HG03354 (cell line): Measurements from ENCODE around the gene SAV1.
"Not testable (repeated sequence)": the region's sequence is repeated elsewhere in the genome, so short reads cannot be mapped to it uniquely, and the experiment has no call there.

Source experiments
- ATAC-seq: cut with Tn5 transposase; IDR thresholded peaks from one replicate; pipeline ENCODE4 v1.9.1; 2021; ENCODE audit warnings: mild to moderate bottlenecking; ENCODE audit not compliant: unreplicated experiment, poor library complexity, severe bottlenecking

SAV1 gene

DNA sequence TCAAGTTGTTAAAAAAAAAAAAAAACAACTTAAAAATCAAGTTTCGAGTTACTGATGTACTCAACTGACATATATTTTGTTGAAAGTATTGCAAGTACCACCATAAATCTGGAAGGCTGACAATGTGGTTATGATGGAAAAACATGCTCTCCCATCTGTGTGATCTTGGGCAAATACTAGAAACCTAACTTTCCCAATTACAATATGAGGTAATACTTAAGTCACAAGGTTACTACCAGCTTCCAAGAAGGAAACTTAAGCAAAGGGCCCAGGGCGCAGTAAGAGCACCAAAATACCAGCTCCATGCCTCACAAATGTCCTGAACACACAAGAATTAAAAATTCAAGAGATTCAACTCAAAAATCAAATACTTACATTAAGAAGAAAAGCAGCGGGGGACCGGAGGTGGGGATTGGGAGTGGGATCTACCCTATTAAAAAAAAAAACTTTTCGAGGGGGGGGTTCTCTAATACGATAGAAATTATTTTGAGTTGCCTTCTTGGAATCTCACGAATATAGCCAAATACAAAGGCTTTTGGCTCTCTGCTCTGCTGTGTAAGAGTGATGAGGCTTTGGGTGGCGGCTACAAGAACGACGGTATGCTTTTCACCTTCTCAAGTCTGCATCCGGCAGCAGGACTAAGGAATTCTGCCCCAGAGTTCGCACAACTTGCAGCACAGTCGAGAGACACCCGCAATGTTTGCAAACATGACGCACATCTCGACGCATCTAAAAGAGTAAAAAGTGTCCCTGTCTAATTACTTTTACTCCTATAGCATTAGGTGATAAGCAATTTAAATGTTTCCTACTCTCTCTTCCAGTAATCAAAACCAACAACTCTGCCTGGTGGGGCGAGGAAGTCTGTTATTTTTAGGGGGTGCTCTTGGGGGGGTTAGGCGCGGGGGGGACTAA lies 1.1 kb downstream of the SAV1 start:
- ATAC-seq = peak; percentile 11

DNA sequence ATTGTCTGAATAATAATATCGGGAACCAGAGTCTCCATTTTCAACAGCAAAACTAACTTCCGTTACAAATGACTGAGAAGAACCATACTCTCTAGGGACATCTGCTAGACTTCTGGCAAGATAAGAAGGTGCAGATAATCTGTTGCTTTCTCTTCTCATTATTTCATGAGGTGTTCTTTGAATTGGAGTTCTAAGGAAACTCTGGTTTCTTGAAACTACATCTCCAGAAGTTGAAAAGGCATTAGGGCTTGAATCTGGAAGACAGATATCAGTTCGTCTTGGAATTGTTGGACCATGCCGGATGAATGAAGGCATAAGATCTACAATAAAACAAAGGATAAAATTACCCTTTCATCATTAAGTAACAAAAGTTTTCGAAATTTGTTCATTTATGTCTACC lies 2.8 kb downstream of the SAV1 start:
- ATAC-seq = peak; percentile 35

DNA sequence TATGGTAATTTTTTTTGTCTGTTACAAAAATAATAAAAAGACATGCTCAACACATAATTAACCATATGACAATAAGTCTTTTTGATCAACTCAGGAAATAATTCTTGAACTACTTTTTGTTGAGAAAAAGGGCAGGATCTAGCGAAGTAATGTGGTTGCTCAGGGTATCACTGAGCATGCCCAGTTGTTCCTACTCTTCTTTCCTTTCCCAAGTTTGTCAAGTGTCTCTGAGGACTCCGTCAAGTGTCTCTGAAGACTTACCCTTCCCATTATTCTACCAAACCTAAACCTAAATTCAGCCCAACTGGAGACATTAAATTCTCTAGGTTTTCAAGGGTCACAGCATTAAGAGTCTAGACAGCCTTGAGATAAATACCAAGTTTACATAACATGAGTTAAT lies 3.5 kb downstream of the SAV1 start:
- ATAC-seq = not testable (repeated sequence)

DNA sequence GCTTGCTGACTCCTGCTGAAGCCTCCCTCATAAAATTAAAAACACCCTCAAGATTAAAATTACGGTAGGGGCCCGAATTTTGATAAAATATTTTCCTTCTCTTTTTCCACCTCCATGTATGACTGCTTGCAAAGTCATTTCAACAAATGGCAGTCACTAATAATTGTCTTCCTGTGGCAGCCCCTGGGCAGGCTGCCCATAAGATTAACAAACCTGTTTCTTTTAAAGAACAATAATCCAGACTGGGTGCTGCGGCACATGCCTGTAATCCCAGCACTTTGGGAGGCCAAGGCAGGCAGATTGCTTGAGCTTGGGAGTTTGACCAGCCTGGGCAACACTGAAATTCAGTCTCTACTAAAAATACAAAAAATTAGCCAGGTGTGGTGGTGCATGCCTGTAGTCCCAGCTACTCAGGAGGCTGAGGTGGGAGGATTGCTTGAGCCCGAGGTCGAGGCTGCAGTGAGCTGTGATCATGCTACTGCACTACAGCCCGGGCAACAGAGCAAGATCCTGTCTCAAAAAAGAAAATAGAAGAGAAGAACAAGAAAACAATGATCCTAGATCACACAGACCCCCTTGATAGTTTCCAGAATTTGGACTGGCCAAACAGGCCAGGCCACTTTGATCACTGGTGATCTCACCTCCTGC lies 8.7 kb downstream of the SAV1 start:
- ATAC-seq = no peak

DNA sequence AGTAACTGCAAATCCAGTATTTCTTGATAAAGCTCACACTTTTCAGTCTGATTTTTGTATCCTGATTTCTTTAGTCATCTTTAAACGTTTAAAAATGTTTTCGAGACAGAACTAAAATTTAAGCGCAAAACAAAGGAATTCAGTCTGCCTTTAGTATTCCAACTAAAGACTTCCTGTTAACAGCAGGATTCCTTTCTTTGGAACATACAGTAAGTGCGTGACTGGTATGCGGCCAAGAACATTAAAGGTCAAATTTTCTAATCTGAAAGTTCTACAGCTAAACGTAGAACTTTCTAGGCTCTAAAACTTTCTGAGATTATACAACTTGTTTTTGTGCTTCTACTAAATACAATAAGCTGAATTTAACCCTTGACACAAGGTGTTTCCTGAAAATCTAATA lies 9.9 kb downstream of the SAV1 start:
- ATAC-seq = no peak

DNA sequence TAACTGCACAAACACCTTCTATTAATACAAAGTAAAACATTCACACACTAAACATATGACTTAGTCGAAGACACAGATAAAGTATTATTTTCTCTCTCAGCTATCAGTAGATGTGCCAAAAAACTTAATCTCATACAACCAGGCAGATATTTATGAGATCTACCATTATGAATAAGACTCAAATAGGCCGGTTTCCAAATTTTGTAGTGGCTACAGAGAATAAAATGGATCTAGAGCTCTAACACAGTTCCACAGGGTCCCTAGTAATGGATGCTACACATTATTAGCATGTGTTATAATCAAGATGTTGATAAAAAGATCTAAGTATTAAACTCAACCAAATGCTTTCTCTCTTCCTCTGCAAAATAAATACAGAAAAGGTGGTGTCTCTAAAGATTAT lies 10.4 kb downstream of the SAV1 start:
- no peak for ATAC-seq

DNA sequence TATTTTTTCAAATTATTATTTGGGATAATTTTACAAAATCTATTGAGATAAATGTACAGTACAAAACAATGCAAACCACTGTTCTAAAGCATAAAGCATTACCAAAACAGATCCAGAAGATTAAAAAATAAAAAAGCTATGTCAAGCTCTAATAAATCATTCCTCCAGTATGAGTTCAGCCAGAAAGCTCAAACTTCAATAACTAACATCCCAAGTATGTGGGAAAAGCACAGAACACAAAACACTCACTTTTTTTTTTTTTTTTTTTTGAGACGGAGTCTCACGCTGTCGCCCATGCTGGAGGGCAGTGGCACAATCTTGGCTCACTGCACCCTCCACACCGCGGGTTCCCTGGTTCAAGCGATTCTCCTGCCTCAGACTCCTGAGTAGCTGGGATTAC lies 11.3 kb downstream of the SAV1 start:
- ATAC-seq = no peak

DNA sequence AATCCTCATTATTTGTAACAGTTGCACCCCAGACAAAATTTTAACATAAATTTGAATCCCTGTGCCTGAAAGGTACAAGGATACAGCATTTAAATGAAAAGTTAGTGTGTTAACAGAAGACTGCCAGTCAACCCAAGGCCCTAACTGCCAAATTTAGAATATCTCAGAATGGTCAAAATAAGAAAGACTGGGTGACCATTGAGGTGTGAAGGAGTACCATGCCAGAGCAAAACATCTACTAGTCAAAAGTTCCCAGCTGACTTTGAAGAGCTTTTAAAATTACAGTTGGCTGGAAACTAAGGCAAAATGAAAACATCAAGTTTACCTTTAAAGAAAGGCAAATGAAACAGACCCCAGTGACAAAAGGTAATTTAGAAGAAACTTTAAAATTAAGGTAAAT lies 18.4 kb downstream of the SAV1 start:
- ATAC-seq = no peak

DNA sequence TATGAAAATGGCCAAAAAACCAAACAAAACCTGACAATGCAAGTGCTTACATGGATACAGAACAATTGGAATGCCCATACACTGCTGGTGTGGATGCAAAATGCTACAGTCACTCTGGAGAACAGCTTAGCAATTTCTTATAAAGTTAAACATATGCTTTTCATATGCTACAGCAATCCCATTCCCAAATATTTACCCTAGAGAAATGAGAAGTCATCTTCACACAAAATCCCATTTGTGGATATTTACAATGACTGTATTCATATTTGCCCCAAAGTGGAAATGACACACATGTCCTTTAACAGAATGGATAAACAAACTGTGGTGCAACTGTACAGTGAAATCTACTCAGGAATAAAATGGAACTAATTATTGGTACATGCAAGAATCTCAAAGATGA lies 20.4 kb downstream of the SAV1 start:
- ATAC-seq = no peak

DNA sequence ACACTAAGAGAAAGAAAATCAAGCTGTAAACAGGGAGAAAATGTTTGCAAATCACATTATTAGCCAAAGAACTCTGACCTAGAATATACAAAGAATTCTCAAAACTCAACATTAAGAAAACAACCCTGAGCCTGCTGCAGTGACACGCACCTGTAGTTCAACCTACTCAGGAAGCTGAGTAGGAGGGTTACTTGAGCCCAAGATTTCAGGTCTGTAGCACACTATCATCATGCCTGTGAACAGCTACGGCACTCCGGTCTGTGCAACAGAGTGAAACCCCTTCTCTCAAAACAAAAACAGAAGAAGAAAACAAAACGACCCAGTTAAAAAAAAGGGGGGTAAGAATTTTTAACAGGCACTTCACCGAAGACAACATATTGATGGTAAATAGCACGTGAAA lies 20.8 kb downstream of the SAV1 start:
- peak; percentile 95 for ATAC-seq

DNA sequence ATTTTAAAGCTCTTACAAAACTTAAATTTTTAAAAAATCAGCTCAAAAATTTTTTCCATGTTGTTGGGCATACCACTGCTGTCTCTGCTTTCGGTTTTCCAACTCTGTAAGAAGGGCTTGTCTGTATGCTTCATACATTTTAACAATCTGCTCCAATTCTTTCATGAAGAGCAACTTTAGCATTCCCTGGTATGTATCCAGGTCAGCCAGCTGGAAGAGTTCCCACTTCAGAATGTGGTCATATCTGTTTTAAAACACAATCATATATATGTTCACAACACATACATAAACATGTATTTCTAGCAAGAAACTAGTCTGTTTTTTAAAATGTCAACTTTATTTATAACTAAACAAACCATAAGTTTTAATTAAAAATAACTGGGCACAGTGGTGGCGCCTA lies 33.0 kb downstream of the SAV1 start:
- no peak for ATAC-seq

DNA sequence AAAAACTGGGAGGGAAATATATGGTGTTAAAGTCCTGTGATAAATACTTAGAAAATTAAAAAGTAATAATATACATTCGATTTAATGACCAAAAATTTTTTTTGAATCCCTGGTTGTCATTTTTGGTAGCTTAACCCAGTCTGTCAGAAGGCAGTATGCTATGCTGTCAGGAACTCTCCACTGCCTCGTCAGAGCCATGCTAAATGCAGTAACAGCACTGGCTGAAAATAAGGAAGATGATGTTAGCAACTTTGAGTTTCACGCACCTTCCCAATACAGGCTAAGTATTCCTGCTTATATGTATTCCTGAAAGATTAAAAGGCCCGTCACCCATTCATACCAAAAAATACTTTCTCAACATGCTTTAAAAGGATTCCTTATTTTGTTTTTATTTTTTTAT lies 34.2 kb downstream of the SAV1 start:
- no peak for ATAC-seq

DNA sequence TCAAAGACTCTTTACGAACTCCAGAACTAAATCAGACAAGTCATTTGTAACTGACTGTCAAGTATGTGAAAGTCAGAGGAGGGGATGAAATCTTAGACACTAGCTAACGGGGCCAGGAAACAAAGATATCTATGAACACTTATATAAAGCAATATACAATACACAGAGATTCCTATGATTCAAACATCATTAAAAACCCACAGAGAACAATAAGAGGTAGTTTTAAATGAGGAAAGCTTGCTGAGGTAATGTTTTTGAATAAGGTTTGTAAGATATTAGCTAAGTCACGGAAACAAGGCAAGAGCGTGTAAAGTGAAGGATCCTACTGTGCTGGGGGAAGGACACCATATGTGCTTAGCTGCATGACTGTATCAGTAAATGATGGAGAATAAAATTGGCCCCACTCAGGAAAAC lies 36.7 kb downstream of the SAV1 start:
- no peak for ATAC-seq

DNA sequence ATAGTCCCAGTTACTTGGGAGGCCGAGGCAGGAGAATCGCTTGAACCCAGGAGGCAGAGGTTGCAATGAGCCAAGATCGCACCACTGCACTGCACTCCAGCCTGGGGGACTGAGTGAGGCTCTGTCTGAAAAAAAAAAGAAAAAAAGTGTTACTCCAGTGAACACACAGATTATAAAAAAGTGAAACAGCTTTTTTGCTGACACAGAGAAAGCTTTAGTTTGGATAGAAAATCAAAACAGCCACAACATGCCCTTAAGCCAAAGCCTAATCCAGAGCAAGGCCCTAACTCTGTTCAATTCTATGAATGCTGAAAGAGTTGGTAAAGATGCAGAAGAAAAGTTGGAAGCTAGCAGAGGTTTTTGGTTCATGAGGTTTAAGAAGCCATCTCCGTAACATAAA lies 43.2 kb downstream of the SAV1 start:
- ATAC-seq = not testable (repeated sequence)

DNA sequence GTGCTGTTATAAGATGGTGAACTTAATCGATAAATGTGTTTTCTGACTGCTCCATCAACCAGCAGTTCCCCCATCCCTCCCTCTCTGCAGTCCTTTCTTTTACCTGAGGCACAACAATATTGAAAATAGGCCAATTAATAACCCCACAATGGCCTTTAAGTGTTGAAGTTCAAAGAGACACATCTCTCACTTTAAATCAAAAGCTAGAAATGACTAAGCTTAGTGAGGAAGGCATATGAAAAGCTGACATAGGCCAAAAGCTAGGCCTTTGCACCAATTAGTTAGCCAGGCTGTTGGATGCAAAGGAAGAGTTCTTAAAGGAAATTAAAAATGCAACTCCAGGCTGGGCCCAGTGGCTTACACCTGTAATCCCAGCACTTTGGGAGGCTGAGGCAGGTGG lies 43.7 kb downstream of the SAV1 start:
- ATAC-seq = no peak

DNA sequence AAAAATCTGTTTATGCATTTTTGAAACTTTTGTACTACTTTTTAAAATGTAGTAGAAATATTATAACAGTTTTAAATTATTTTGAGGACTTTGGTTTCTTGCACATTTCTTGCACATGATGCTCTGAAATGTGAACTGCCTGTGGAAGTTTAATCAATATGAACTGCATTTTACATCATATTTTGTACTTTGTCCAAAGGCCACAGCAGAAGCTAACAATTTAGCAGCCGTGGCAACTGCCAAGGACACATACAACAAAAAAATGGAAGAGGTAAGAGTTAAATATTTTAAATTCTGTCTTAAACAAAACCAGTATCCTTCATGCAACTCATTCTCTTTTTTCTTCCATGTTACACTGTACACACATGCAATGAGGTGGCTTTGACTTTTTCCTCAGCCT lies 45.1 kb downstream of the SAV1 start:
- ATAC-seq = no peak

DNA sequence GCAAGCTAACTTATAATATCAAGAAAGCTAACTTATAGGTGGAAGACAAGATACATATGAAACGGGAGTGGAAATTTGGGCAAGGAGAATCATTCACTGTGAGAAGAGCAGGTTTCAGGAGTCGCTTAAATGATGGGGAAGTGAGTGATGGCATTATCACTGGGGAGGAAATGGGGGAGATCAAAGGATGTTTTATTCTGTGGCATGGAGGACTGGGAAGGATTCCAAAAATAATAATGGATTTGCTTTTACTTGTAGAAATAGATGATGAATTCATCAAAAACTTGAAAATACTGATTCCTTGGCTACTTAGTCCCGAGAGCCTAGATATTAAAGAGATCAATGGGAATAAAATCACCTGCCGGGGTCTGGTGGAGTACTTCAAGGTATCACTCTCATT lies 47.8 kb downstream of the SAV1 start:
- no peak for ATAC-seq

DNA sequence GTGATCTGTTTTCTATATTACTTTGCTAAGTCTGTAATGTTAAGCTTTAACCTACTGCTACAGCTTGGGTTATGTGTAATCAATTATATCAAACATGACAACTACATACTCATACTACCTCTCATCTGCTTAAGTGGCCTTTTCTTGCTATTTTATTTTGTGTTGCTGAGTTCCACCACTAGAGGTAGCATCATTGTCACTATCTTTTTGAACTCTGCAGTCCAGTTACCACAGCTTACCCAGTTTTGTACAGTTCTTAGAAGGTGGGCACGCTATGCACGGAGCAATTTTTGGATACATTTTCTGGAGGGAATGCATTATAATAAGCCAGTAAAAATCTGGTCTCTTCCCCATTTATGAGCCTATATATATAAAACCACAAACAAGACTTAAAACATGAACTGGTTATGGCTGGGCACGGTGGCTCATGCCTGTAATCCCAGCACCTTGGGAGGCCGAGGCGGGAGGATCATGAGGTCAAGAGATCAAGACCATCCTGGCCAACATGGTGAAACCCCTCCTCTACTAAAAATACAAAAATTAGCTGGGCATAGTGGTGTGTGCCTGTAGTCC lies 48.5 kb downstream of the SAV1 start:
- peak; percentile 47 for ATAC-seq

DNA sequence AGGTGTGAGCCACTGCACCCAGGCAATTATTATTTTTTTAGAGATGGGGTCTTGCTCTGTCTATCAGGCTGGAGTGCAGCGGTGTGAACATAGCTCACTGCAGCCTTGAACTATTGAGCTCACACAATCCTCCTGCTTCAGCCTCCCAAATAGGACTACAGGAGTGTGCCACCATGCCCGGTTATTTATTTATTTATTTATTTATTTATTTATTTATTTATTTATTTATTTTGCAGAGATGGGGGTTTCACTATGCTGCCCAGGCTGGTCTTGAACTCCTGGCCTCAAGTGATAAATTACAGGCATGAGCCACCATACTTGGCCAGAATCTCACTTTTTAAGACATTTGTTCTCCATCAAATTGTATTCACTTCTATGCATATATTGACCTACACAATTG lies 51.8 kb downstream of the SAV1 start:
- ATAC-seq = no peak

DNA sequence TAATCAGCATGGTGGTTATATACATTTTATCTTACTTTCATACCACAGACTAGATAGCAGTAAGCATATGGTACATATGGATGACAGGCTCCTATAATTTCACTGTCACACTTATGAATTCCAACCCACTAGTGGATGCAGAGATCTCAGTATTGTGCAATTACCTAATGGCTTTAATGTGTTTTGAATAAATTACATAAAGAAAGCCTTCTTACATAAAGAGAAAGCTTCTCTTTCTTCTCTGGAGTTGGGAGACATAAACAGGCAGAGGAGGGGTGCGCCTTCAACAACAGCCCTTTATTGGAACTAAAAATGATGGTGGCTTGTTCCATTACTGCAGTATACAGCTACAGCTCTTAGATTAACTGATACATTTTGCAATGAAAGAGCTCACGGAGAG lies 52.6 kb downstream of the SAV1 start:
- no peak for ATAC-seq

DNA sequence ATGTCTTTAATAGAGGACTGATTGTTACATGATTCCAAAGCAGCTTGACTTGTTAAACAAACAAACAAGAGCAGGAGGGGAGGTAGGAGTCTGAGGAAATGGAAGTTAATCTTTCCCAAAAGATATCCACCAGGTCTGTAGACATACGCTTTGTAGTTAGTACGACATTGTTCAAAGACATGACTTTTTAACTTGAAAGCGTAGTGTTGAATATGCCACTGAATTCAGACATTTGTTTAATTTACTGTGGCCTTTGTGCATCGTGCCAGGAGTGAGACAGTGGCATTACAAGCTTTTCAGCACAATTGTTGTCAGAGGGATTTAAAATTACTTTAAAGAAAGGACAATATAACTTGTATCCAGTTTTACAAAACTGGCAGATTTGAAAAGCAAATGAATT lies 53.0 kb downstream of the SAV1 start:
- no peak for ATAC-seq
